Stimulated activated CD4-positive, alpha-beta T cell treated with anti-CD3 and anti-CD28 coated beads, Interleukin-2, amount 100 ng/mL, for 48 hours (primary cell): ENCODE results near the gene BAIAP2.
"Not testable (repeated sequence)": the region's sequence is repeated elsewhere in the genome, so short reads cannot be mapped to it uniquely, and the experiment has no call there.

Experiments used
- DNase-seq, 2 donors: peaks; one replicate each; pipeline ENCODE4 v3.0.0-alpha.2; 2020

Gene BAIAP2

DNA sequence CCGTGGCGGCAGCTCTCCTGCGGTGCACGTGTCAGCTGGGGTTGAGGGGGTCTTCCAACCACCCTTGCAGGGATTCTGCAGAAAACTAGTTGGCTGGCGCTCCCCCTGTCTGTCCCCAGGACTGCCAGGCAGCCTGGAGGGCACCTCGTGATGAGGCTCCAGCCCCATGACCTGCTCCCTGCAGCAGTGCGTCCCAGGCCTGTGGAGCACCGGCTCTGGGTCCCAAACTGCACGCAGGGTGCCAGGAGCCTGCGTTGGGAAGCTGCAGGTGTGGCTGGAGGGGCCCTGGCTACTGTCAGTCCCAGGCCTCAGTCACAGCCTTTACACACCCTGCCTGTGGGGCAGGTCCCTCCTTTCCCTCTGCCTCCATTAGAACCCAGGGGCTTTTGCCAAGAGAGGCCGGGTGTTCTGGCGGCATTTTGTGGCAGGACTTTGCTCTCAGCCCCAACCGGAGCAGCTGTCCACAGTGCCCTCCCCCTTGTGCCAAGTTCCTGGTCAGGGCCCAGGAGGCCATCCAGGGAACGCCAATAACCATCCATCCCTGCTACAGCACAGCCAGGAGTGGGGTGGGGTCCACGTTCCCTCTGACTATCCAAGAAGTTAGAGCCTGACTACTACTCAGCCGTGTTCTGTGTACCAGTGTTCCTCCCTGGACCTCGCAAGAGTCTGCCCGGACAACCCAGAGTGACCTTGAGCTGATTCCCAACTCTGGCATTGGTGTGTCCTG is 34.2 kb upstream of the BAIAP2 start:
- DNase-seq, result no peak

- DNase-seq, result no peak
Measured at GRCh38 chr17:81002013-81002384, 33.0 kb upstream of the BAIAP2 start.

GRCh38 chr17:81002409-81003361 is 32.3 kb upstream of the BAIAP2 start:
- no peak for DNase-seq

DNA sequence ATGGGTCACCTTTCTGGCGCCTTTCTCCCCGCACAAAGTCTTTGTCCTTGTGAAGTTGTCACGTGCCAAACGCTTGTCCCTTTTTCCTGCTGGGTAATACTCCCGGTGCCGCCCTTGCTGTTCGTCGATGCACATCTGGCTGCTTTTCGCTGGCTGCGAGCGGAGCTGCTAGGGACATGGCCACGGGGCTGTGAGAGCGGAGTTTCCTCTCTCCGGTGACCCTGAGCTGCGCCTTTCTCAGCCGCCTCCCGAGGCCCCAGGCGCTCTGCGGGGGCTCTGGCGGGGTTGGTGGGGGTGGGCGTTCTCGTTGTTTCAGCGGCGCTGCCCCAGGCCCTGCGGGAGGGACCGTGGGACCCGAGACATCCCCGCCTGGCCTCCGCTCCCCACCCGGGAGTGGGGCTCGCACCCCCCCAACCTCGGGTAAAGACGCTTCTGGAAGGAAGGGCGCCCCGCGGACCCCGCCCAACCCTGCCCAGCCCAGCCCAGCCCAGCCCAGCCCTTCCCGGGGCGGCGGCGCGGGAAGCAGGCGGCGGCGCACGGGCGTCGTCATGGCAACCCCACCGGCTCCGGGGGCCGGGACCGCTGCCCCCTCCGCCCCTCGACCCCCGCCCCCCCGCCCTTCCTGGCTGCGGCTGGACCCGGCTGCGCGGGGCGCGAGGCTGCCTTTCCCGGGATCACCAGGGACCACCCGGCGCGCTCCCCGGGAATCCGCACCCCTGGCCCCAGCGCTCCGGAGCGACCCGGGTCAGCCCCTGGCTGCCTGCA is 31.1 kb upstream of the BAIAP2 start:
- no peak for DNase-seq

- no peak for DNase-seq
Measured at GRCh38 chr17:81006891-81007290, 28.1 kb upstream of the BAIAP2 start.

DNA sequence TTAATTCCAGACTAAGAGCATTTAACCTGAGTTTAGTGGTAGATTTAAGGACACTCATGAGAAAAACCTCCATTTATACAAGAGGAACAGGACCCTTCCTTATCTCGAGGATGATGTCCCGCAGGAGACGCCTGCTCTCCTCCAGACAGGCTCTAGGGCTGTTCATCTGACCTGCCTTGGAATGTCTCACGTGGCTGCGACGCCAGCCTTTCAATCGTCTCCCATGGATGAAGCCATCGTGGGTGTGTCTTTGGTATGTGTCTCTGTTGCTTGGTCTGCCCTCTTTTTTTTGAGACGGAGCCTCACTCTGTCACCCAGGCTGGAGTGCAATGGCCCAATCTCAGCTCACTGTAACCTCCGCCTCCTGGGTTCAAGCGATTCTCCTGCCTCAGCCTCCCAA is 26.8 kb upstream of the BAIAP2 start:
- no peak for DNase-seq

- DNase-seq, result no peak
Measured at GRCh38 chr17:81009136-81009535, 25.8 kb upstream of the BAIAP2 start.

GRCh38 chr17:81010935-81011334 is 24.0 kb upstream of the BAIAP2 start:
- DNase-seq, result no peak

DNA sequence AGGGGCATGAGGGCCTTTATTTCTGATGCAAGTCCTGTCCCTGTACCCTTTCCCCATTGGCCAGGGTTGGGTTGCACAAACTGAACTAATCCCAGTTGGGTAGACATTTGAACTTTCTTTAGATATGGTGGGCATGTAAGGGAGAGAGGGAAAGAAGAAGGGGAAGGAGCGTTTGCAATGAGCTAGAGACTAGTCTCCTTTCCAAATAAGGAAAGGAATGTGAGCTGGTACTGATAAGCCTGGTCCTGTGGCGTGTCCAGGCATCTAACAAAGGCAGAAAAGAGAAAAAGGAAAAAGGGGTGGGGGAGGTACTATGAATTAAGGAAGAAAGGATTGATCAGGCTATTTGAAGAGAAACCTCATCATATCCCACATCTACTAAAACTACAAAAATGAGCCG is 23.0 kb upstream of the BAIAP2 start:
- no peak for DNase-seq

DNA sequence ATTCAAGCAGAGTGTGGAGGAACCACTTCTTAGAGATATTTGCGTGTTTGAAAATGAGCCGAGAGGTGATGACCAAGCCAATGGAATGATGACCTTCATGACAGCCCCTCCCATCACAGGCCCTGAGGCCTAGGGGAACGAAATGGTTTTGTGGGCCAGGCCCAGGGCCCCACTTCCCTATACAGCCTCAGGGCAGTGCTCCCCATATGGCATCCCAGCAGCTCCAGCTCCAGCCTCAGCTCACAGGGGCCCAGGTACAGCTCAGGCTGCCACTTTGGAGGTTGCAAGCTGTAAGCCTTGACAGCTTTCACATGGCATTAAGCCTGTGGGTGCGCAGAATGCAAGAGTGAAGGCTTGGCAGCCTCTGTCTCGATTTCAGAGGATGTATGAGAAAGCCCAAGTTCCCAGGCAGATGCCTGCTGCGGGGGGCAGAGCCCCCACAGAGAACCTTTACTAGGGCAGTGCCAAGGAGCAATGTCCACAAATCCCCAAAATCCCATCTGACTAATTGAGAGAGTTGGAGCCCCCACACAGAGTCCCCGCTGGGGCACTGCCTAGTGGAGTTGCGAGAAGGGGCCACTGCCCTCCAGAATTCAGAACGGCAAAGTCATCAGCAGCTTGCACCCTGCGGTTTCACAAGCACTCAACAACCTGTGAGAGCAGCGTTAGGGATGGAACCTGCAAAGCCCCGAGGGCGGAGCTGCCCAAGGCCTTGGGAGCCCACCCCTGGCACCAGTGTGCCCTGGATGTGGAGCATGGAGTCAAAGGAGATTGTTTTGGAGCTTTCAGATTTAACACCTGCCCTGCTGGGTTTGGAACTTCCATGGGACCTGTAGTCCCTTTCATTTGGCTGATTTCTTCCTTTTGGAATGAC is 22.1 kb upstream of the BAIAP2 start:
- DNase-seq, result no peak

DNA sequence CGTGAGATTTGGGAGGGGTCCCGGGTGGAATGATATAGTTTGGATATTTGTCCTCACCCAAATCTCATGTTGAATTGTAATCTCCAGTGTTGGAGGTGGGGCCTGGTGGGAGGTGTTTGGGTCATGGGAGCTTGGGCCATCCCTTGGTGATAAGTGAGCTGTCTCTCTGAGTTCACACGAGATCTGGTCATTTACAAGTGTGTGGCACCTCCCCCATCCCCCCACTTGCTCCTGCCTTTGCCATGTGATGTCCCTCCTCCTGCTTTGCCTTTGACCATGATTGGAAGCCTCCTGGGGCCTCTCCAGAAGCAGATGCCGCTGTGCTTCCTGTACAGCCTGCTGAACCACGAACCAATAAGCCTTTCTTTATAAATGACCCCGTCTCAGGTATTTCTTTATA is 21.3 kb upstream of the BAIAP2 start:
- no peak for DNase-seq

DNA sequence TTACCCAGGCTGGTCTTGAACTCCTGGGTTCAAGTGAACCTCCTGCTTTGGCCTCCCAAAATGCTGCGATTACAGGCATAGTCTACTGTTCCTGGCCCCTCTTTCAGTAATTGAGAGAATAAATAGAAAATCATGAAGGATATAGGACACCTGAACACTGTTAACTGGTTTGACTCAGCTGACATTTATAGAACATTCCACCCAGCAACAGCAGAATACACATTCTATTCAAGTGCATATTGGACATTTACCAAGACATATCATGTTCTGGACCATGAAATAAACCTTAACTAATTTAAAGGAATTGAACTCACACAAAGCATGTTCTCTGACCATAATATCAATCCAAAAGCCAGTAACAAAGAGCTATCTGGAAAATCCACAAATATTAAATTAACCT is 19.8 kb upstream of the BAIAP2 start:
- DNase-seq, result no peak

- no peak for DNase-seq
Measured at GRCh38 chr17:81016575-81016974, 18.4 kb upstream of the BAIAP2 start.

DNA sequence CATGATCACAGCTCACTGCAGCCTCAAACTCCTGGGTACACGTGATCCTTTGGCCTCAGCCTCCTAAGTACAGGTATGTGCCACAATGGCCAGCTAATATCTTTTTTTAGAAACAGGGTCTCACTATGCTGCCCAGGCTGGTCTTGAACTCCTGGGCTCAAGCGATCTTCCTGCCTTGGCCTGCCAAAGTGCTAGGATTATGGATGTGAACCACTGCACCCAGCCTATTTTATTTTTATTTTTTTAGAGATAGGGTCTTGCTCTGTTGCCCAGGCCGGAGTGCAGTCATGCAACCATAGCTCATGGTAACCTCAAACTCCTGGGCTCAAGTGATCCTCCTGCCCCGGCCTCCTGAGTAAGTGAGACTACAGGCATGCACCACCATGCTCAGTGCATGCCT is 17.6 kb upstream of the BAIAP2 start:
- not testable (repeated sequence) for DNase-seq

- DNase-seq, result no peak
Measured at GRCh38 chr17:81018044-81018802, 16.7 kb upstream of the BAIAP2 start.

GRCh38 chr17:81019563-81020442 is 15.1 kb upstream of the BAIAP2 start:
- DNase-seq, result no peak

DNA sequence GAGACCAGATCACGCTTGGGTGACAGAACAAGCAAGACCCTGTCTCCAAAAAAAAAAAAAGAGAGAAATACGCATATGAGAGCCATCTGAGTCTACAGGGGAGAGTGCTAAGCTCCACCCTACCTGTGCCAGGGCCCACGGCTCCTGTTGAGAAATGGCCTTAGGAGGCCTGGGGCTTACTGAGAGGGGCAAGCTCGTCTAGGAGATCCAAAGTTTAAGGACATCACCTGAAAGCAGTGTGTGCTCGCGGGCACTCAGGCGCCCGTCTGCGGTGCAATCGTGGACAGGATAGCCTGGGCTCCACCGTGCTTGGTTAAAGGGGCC is 14.5 kb upstream of the BAIAP2 start:
- DNase-seq, result no peak

DNA sequence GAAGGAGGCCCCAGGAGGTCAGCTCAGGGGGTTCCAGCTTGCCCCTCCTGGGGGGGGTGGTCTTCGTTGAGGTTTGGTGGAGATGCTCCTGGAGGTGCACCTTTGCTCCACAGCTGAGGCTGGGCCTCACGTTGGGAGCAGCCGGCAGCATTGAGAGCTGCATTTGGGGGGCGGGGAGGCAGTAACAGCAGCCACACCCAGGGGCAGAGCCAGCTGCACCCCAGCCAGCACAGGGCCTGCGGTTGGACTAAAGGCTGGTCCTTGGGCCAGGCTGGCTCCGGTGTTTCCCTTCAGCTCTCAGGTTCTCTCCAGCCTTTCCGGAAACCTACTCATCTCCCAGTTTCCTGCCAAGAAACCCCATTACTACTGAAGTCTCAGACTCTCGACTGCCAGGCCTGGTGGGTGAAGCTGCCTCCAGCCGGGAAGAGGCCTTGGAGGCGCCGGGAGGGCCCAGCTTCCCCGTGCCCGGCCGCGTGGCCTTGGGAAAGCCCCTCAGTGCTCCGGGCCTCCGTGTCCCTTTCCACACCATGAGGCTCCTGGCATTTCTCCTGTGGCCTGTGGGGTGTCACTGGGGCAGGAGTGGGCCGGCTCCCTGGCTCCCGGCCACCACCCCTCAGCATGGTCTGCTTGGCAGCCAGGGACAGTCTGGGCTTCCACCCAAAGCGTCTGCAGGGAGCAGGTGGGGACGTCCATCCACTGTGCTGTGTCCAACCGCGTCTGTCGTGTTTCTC is 14.0 kb upstream of the BAIAP2 start:
- no peak for DNase-seq

DNA sequence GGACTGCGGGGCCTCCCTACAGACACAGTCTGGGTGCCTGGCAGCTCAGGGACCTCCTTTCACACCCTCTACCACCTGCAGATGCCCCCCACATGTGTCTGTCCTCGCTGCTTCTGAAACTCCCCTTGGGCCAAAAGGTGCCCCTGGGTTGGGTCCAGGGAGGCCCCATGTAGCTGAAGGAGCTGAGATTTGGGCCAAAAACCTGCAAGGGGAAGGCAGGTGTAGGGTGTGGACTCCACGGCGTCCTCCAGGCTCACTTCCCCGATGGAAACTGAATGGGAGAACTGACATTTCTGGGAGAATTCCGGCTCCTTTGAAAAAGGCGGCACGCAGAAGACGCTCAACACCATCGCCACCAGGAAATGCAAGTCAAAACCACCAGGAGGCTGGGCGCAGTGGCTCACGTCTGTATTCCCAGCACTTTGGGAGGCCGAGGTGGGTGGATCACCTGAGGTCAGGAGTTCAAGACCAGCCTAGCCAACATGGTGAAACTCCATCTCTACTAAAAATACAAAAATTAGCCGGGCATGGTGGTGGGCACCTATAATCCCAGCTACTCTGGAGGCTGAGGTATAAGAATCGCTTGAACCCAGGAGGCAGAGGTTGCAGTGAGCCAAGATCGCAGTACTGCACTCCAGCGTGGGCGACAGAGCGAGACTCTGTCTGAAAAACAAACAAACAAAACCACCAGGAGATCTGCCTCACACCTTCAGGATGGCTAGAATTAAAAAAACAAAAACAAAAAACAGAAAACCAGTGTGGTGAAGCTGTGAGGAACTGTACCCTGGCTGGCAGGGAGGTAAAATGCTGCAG is 13.2 kb upstream of the BAIAP2 start:
- DNase-seq, result no peak
